Breast epithelium (tissue), 4 donors: ENCODE measurements around the gene CDON. TPM values are rescaled to one million over a fixed set of nuclear protein-coding genes. Genes with fewer than 3 reads are reported as not detected.

ENCODE experiments used
- DNase-seq, 2 donors: peaks; one replicate each; pipeline ENCODE4 v3.0.0-alpha.2; 2019; ENCODE audit warnings: low spot score in 2 of 2
- H3K27ac ChIP-seq, 2 donors: fragments of 200-600 bp; sonication (generic) in 1 of 2; one replicate each; pipeline ENCODE4 v1.5.1; 2016 to 2019; ENCODE audit warnings: mild to moderate bottlenecking in 1 of 2
- H3K27me3 ChIP-seq, 2 donors: fragments of 200-600 bp; sonication (generic) in 1 of 2; one replicate each; pipeline versions ENCODE4 v1.5.1 to v1.6.0; 2017 to 2019; ENCODE audit warnings: control low read depth in 1 of 2, mild to moderate bottlenecking in 1 of 2
- H3K36me3 ChIP-seq: fragments of 200-600 bp; one replicate; pipeline ENCODE4 v1.5.1; 2019
- H3K4me1 ChIP-seq, 2 donors: fragments of 200-600 bp; sonication (generic); one replicate each; pipeline ENCODE4 v1.5.1; 2016 to 2019; ENCODE audit warnings: control low read depth in 1 of 2
- H3K4me3 ChIP-seq, 3 donors: fragments of 200-600 bp; sonication (generic); 1 replicate in 2 of 3; 2 replicates in 1 of 3; pipeline ENCODE4 v1.5.1; 2016 to 2019; ENCODE audit warnings: mild to moderate bottlenecking in 3 of 3, moderate library complexity in 2 of 3
- H3K9me3 ChIP-seq, 2 donors: fragments of 200-600 bp; sonication (generic) in 1 of 2; one replicate each; pipeline ENCODE4 v1.5.1; 2016 to 2019; ENCODE audit warnings: control low read depth in 1 of 2
- POLR2A ChIP-seq: fragments of 450-650 bp; IDR thresholded peaks from one replicate; pipeline ENCODE4 v1.6.1; 2016; ENCODE audit warnings: antibody characterized with exemption, mild to moderate bottlenecking, moderate library complexity
- POLR2AphosphoS5 ChIP-seq, 3 donors: sonication (generic); formaldehyde crosslinking; IDR thresholded peaks; one replicate each; pipeline ENCODE4 v1.6.1; 2017; ENCODE audit warnings: antibody characterized with exemption in 3 of 3
- intact Hi-C: fragments of 100-400 bp; cut with DNase I; formaldehyde crosslinking; loops from one replicate; pipeline ENCODE4 v1.15.1; 2023; ENCODE audit warnings: low total_unique reads
- total RNA-seq, 3 donors: library from RNA; depleted of rRNA; stranded (reverse); fragments of >200 nt; gene quantifications; one replicate each; pipeline ENCODE4 v1.1.0, GENCODE V29; 2016
- TF ChIP-seq, protein P1 (sequence below), 3 donors: fragments of 450-650 bp; IDR thresholded peaks; one replicate each; pipeline ENCODE4 v1.5.1; 2016 to 2017; ENCODE audit warnings: antibody characterized with exemption in 3 of 3, mild to moderate bottlenecking in 3 of 3, moderate library complexity in 3 of 3

Gene CDON
- total RNA-seq, 3 donors from 2014 or later = 14.9 to 29.3 (median 26.5) TPM

DNA sequence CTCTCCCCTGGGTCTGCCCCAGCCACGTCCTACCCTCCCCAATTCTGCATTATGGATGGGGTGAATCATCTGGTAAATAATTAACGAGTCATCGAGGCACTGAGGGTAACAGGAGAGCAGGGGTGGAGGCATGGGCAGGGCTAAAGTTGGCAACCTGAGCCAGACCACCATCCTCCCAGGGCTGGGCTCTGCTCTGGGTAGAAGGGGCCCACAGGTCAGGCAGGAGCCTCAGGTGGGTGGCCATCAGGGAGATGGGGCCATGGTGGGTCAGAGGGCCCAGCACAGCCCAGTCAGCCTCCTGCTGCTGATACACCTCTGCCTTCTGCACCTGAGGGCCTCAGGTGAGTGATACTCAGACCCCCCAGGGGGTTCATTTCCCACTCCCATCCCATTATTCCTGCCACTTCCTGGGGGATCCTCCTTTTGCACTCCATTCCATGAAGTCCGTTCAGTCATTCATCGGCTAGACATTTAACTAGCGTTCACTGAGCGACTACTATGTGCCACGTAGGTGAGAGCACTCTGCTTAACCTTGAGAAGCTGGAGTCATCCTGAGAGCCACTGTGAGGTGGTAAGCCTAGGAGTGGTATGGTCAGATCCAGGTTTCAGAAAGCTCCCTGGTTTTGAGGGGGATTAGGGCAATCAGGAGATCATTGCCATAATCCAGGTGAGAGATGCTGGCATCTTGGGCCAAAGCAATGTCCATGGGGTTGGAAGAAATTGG is 116.7 kb downstream of the CDON start, which contains the start of gene VSIG10L2:
Gene VSIG10L2, plus strand, starts transcription at position 248 of the 724 bp plus-strand sequence. Its CDS starts 12 bp downstream, at position 260.
- Histone ChIP-seq H3K4me1 (peaks cover 2 to 3% of the 10 kb centered on the region in 2 donors), H3K9me3 (no peaks in the 10 kb centered on the region), H3K36me3 (no peaks in the 10 kb centered on the region), H3K27ac (no peak within 1 kb of the TSS), H3K4me3 (no peak within 1 kb of the TSS), H3K27me3 (no peaks in the 10 kb centered on the region)
- DNase-seq = no peak
- TF ChIP-seq POLR2A (no peak), POLR2AphosphoS5 (IDR thresholded peaks at IDR 0.05) (no peak)
- TF ChIP-seq, protein P1, sequence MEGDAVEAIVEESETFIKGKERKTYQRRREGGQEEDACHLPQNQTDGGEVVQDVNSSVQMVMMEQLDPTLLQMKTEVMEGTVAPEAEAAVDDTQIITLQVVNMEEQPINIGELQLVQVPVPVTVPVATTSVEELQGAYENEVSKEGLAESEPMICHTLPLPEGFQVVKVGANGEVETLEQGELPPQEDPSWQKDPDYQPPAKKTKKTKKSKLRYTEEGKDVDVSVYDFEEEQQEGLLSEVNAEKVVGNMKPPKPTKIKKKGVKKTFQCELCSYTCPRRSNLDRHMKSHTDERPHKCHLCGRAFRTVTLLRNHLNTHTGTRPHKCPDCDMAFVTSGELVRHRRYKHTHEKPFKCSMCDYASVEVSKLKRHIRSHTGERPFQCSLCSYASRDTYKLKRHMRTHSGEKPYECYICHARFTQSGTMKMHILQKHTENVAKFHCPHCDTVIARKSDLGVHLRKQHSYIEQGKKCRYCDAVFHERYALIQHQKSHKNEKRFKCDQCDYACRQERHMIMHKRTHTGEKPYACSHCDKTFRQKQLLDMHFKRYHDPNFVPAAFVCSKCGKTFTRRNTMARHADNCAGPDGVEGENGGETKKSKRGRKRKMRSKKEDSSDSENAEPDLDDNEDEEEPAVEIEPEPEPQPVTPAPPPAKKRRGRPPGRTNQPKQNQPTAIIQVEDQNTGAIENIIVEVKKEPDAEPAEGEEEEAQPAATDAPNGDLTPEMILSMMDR (IDR thresholded peaks at IDR 0.05) = no peak
- intact Hi-C loops = no loop called here

DNA sequence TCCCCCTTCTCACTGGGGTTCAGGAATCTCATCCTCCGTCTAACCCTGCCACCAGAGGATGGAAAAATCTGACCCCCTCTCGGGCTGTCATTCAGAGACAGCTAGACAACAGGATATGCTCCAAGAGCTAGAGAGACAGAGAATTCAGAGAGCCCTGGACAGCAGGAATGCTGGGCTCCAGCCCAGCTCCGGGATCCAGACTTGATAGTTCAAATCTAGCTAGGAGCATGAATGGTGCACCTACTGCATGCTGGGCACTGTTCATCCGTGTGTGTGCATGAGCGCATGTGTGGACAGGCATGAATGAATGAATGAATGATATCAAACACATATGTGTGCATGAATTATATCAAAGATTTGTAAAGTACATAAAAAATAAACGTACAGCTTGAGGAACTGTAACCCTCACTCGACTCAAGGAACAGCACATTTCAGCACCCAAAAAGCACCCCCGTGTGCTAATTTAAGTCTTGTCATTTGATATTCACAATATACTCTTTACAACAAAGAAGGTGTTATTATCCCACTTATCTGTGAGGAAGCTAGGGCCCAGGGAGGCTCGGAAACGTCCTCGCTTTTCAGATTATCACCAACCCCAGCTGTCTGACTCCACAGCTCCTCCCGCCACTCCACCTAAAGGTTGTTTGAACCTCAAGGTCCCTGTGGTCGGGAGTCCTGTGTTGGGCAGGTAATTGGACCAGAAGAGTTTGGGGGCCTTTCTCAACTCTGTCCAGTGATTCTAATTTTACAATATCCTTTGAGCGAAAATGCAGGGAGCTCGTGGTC is 117.5 kb downstream of the CDON start:
- Histone ChIP-seq H3K4me3 (no peak overlapping the region), H3K27me3 (no peaks in the 10 kb centered on the region), H3K9me3 (no peaks in the 10 kb centered on the region), H3K4me1 (no peaks in the 10 kb centered on the region), H3K27ac (no peak overlapping the region), H3K36me3 (no peaks in the 10 kb centered on the region)
- DNase-seq = no peak
- no peak for TF ChIP-seq POLR2A
- TF ChIP-seq POLR2AphosphoS5 (IDR thresholded peaks at IDR 0.05) = no peak
- TF ChIP-seq, protein P1 (IDR thresholded peaks at IDR 0.05) = no peak
- intact Hi-C loops = no loop called here

DNA sequence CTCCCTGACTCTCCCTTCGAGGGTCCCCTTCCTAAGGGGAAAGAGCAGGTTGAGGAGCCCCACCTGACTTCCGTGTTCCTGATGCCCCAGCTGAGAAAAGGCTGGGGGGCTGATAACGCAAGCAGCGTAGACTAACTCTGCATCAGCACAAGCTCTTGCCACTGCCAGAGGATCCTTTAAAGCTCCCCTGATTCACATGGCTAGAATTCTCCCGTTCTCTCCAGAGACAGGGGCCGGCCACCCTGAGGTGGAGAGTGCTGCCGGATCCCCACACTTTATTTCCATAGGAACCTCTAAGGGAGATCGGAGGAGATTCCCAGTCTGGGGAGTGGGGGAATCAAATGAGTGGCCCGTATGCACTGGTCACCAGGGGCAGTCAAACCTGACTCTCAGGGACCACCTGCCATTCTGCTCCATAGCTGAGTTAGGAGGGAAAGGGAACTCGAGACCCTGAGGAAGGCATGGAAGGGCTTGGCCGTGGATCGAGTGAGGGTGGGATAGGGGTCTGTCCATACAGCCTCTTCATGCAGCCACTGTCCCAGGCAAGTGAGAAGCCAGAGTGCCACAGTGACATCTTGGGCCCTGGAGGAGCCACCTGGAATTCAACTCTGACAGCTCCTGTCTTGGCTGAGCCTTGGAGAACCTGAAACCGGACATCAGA is 118.2 kb downstream of the CDON start:
- no peak for DNase-seq
- no peaks in the 10 kb centered on the region for H3K4me1 ChIP-seq
- no peaks in the 10 kb centered on the region for H3K36me3 ChIP-seq
- intact Hi-C loops = no loop called here
- H3K27me3 ChIP-seq = no peaks in the 10 kb centered on the region
- no peak for TF ChIP-seq POLR2A
- TF ChIP-seq, protein P1 (IDR thresholded peaks at IDR 0.05) = no peak
- TF ChIP-seq POLR2AphosphoS5 (IDR thresholded peaks at IDR 0.05) = no peak
- H3K9me3 ChIP-seq = no peaks in the 10 kb centered on the region
- H3K27ac ChIP-seq = no peak overlapping the region
- no peak overlapping the region for H3K4me3 ChIP-seq

DNA sequence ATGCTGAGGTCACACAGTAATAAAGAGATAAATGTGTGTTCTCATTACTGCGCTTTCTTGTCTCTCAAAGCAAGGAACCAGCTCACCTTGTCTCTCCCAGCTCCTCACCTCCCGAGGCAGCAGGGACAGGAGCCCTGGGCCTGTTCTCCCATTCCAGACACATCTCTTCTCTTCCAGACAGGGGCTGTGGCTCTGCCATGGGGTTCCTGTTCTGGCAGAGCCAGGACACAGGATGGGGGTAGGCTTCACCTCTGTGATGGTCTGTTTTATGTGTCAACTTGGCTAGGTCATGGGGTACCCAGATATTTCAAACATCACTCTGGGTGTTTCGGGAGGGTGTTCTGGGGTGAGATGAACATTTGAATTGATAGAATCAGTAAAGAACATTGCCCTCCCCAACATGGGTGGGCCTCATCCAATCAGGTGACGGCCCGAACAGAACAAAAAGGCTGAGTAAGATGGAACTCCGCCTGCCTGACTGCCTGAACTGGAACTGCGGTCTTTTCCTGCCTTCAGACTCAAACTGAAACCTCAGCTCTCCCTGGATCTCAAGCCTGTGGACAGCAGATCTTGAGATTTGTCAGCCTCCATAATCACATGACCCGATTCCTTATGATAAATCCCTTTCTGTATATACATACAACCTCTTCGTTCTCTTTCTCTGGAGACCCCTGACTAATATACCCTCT is 118.9 kb downstream of the CDON start:
- TF ChIP-seq, protein P1 (IDR thresholded peaks at IDR 0.05) = no peak
- TF ChIP-seq POLR2AphosphoS5 (IDR thresholded peaks at IDR 0.05) (no peak), POLR2A (no peak)
- no peak for DNase-seq
- H3K4me3 ChIP-seq = no peak overlapping the region
- H3K27me3 ChIP-seq = no peaks in the 10 kb centered on the region
- no peak overlapping the region for H3K27ac ChIP-seq
- no peaks in the 10 kb centered on the region for H3K36me3 ChIP-seq
- intact Hi-C loops = no loop called here
- H3K9me3 ChIP-seq = no peaks in the 10 kb centered on the region
- H3K4me1 ChIP-seq = no peaks in the 10 kb centered on the region
